GM23338 (cell line): ENCODE results near the gene FRMD3.

Source experiments
- NANOG ChIP-seq: IDR thresholded peaks from 2 replicates; pipeline ENCODE4 v1.6.1; 2016; ENCODE audit warnings: antibody characterized with exemption, borderline replicate concordance
- TF ChIP-seq, protein P1 (sequence below), 2 experiments: fragments of 200-600 bp in 1 of 2; sonication (generic) in 1 of 2; conservative IDR thresholded peaks; 2 replicates each; pipeline versions ENCODE4 v1.5.1 to v1.6.1; 2016 to 2017; ENCODE audit warnings: antibody characterized with exemption in 2 of 2, low read depth in 2 of 2, mild to moderate bottlenecking in 2 of 2, moderate library complexity in 1 of 2

DNA sequence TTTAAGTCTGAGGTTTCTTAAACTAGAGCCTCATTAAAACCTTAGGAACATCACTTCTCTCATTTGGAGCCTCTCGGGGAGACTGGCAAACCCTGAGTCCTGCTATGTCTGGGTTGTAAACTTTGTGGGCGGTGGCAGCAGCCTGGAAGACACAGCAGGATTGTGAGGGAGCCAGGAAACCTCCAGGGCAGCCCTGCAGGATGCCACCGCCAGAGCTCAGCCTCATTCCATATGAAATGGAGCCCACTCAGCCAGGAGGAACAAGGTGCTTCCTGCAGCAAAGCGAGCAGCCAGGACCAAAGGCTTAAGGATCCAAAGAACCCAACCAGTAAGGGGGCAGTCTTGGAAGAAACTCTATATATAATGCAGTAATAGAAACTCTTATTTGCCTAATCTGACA is 46.8 kb upstream of the FRMD3 start:
- TF ChIP-seq NANOG: no peak
- TF ChIP-seq, protein P1, sequence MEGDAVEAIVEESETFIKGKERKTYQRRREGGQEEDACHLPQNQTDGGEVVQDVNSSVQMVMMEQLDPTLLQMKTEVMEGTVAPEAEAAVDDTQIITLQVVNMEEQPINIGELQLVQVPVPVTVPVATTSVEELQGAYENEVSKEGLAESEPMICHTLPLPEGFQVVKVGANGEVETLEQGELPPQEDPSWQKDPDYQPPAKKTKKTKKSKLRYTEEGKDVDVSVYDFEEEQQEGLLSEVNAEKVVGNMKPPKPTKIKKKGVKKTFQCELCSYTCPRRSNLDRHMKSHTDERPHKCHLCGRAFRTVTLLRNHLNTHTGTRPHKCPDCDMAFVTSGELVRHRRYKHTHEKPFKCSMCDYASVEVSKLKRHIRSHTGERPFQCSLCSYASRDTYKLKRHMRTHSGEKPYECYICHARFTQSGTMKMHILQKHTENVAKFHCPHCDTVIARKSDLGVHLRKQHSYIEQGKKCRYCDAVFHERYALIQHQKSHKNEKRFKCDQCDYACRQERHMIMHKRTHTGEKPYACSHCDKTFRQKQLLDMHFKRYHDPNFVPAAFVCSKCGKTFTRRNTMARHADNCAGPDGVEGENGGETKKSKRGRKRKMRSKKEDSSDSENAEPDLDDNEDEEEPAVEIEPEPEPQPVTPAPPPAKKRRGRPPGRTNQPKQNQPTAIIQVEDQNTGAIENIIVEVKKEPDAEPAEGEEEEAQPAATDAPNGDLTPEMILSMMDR (conservative IDR thresholded peaks at IDR 0.05; ENCODE audit: low read depth in 2 of 2): no peak
